GM13977 (cell line): Measurements from ENCODE around the gene OR2AJ1.

ENCODE experiments used
- DNase-seq: peaks from one replicate; pipeline ENCODE4 v3.0.0; 2012; ENCODE audit warnings: low spot score
- CTCF ChIP-seq: IDR thresholded peaks from 2 replicates; pipeline ENCODE4 v1.5.1; 2012; ENCODE audit warnings: mild to moderate bottlenecking, control low read depth; ENCODE audit not compliant: insufficient read depth; ENCODE audit errors: extremely low read depth, missing control alignments
- in situ Hi-C: fragments of 300-500 bp; cut with MboI; formaldehyde crosslinking; loops from one replicate; pipeline ENCODE4 v1.12.0; 2022; ENCODE audit warnings: low sequenced_read_pairs, low pct_unique_long_range_greater_than_20kb, mixed read lengths, inconsistent platforms; ENCODE audit not compliant: unreplicated experiment

OR2AJ1 gene

GRCh38 chr1:247924868-247925267, at the start of gene OR2AJ1:
TSS of gene OR2AJ1 (plus strand) at chr1:247924889. CDS start at chr1:247933769, 8,880 bp downstream.
- DNase-seq = no peak
- in situ Hi-C loops = no loop called here
- TF ChIP-seq CTCF = no peak

GRCh38 chr1:247883346-247883745, 41.3 kb upstream of the OR2AJ1 start:
- no peak for DNase-seq
- in situ Hi-C loops = no loop called here
- no peak for TF ChIP-seq CTCF

- TF ChIP-seq CTCF = no peak
Measured at GRCh38 chr1:247884797-247885413, 39.8 kb upstream of the OR2AJ1 start.

GRCh38 chr1:247895163-247895637, 29.5 kb upstream of the OR2AJ1 start, which contains the start of gene OR2W3:
TSS of gene OR2W3 (plus strand) at chr1:247895587. CDS start at chr1:247895587, 0 bp downstream.
- in situ Hi-C loops = no loop called here
- DNase-seq = no peak
- no peak for TF ChIP-seq CTCF

More at GRCh38 chr1:247884797-247885413, 39.8 kb upstream of the OR2AJ1 start:
- no peak for DNase-seq
- in situ Hi-C loops = no loop called here

- in situ Hi-C loops = no loop called here
- DNase-seq = no peak
- TF ChIP-seq CTCF = no peak
Measured at GRCh38 chr1:247895976-247896375, 28.7 kb upstream of the OR2AJ1 start.

GRCh38 chr1:247904122-247904521, 20.6 kb upstream of the OR2AJ1 start:
- DNase-seq = no peak
- TF ChIP-seq CTCF = no peak
- in situ Hi-C loops = no loop called here
